HG03095 (cell line): Measurements from ENCODE around the gene YKT6.
"Not testable (repeated sequence)": the region's sequence is repeated elsewhere in the genome, so short reads cannot be mapped to it uniquely, and the experiment has no call there.

ENCODE experiments used
- ATAC-seq: cut with Tn5 transposase; IDR thresholded peaks from one replicate; pipeline ENCODE4 v1.9.1; 2021; ENCODE audit warnings: moderate library complexity; ENCODE audit not compliant: unreplicated experiment

The YKT6 gene

GRCh38 chr7:44172352-44172751 is 28.4 kb upstream of the YKT6 start:
- no peak for ATAC-seq

- ATAC-seq, result no peak
Measured at GRCh38 chr7:44172803-44173424, 27.9 kb upstream of the YKT6 start.

- no peak for ATAC-seq
Measured at GRCh38 chr7:44173911-44174693, 26.7 kb upstream of the YKT6 start.

- ATAC-seq, result not testable (repeated sequence)
Measured at GRCh38 chr7:44174694-44174948, 26.2 kb upstream of the YKT6 start.

- no peak for ATAC-seq
Measured at GRCh38 chr7:44175730-44176129, 25.0 kb upstream of the YKT6 start.

- ATAC-seq, result no peak
Measured at GRCh38 chr7:44176486-44176885, 24.3 kb upstream of the YKT6 start.

GRCh38 chr7:44177570-44178131 is 23.1 kb upstream of the YKT6 start:
- no peak for ATAC-seq

GRCh38 chr7:44180631-44181030 is 20.1 kb upstream of the YKT6 start:
- ATAC-seq, result no peak

GRCh38 chr7:44182827-44183226 is 18.0 kb upstream of the YKT6 start:
- no peak for ATAC-seq

- ATAC-seq, result no peak
Measured at GRCh38 chr7:44183386-44183785, 17.4 kb upstream of the YKT6 start.

GRCh38 chr7:44184206-44184872 is 16.4 kb upstream of the YKT6 start:
- ATAC-seq, result no peak

GRCh38 chr7:44184873-44185446 is 15.8 kb upstream of the YKT6 start:
- no peak for ATAC-seq

GRCh38 chr7:44185729-44186128 is 15.0 kb upstream of the YKT6 start:
- ATAC-seq, result no peak

- ATAC-seq, result no peak
Measured at GRCh38 chr7:44186736-44187135, 14.0 kb upstream of the YKT6 start.

GRCh38 chr7:44187636-44188416 is 13.0 kb upstream of the YKT6 start:
- ATAC-seq, result no peak

GRCh38 chr7:44188480-44189225 is 12.1 kb upstream of the YKT6 start:
- no peak for ATAC-seq

GRCh38 chr7:44189286-44189992 is 11.3 kb upstream of the YKT6 start, which contains the start of gene GCK:
TSS of gene GCK (minus strand) at chr7:44189439. CDS start at chr7:44188953, 486 bp downstream.
- ATAC-seq, result no peak

- ATAC-seq, result no peak
Measured at GRCh38 chr7:44189993-44190872, 10.5 kb upstream of the YKT6 start.
